HL-60 (cell line): ENCODE measurements around the gene MOB2.
"Not testable (repeated sequence)": the region's sequence is repeated elsewhere in the genome, so short reads cannot be mapped to it uniquely, and the experiment has no call there.

Source experiments
- DNase-seq, 2 experiments: peaks; one replicate each; pipeline ENCODE4 v3.0.0-alpha.2; 2010 to 2020; ENCODE audit warnings: low read depth in 1 of 2, low spot score in 1 of 2
- H3K27ac ChIP-seq: fragments of 250-450 bp; sonication (Bioruptor Pico); replicated peaks from 2 replicates; pipeline ENCODE4 v1.5.1; 2020; ENCODE audit warnings: mild to moderate bottlenecking, moderate library complexity
- H3K27me3 ChIP-seq: fragments of 250-450 bp; sonication (Bioruptor Pico); 2 replicates; pipeline ENCODE4 v1.5.1; 2021; ENCODE audit warnings: mild to moderate bottlenecking, moderate library complexity; ENCODE audit not compliant: insufficient read depth, poor library complexity, severe bottlenecking
- H3K4me3 ChIP-seq: replicated peaks from 2 replicates; pipeline ENCODE4 v1.5.1; 2011; ENCODE audit warnings: mild to moderate bottlenecking, control low read depth, low read length; ENCODE audit not compliant: insufficient read depth
- CTCF ChIP-seq: IDR thresholded peaks from one replicate; pipeline ENCODE4 v1.5.1; 2011; ENCODE audit warnings: low read length, control low read depth, inconsistent platforms; ENCODE audit not compliant: insufficient read depth
- GABPA ChIP-seq: IDR thresholded peaks from 2 replicates; pipeline ENCODE4 v1.6.1; 2012; ENCODE audit warnings: low read depth
- POLR2AphosphoS5 ChIP-seq: IDR thresholded peaks from 2 replicates; pipeline ENCODE4 v1.6.1; 2012; ENCODE audit warnings: low read depth
- REST ChIP-seq: IDR thresholded peaks from 2 replicates; pipeline ENCODE4 v1.6.1; 2012; ENCODE audit warnings: low read depth; ENCODE audit not compliant: insufficient replicate concordance
- SPI1 ChIP-seq: IDR thresholded peaks from 2 replicates; pipeline ENCODE4 v1.6.1; 2012; ENCODE audit warnings: low read depth, mild to moderate bottlenecking, borderline replicate concordance

The MOB2 gene

GRCh38 chr11:1435820-1436467 lies 50.6 kb downstream of the MOB2 start:
- TF ChIP-seq REST: peak; percentile 71
- no peak for TF ChIP-seq GABPA
- H3K27ac ChIP-seq: no peak overlapping the region
- H3K27me3 ChIP-seq: no peaks in the 10 kb centered on the region
- no peak overlapping the region for H3K4me3 ChIP-seq
- no peak for DNase-seq

GRCh38 chr11:1435479-1435819 lies 51.1 kb downstream of the MOB2 start:
- DNase-seq, H3K27me3 ChIP-seq: not testable (repeated sequence)

GRCh38 chr11:1433977-1434640 lies 52.5 kb downstream of the MOB2 start:
- Histone ChIP-seq H3K4me3 (no peak overlapping the region), H3K27me3 (no peaks in the 10 kb centered on the region), H3K27ac (no peak overlapping the region)
- no peak for DNase-seq
- TF ChIP-seq REST: no peak
- TF ChIP-seq GABPA: no peak
- TF ChIP-seq SPI1: no peak
- no peak for TF ChIP-seq POLR2AphosphoS5
- TF ChIP-seq CTCF: no peak

More at GRCh38 chr11:1435479-1435819, 51.1 kb downstream of the MOB2 start:
- H3K27ac ChIP-seq, H3K4me3 ChIP-seq: not testable (repeated sequence)

- Histone ChIP-seq H3K27me3 (no peaks in the 10 kb centered on the region), H3K27ac (no peak overlapping the region), H3K4me3 (no peak overlapping the region)
- no peak for DNase-seq
- TF ChIP-seq REST (no peak), SPI1 (no peak), POLR2AphosphoS5 (no peak), CTCF (no peak), GABPA (no peak)
Observed at GRCh38 chr11:1433568-1433967, 53.0 kb downstream of the MOB2 start.
